HG03175 (cell line): ENCODE measurements around the gene PORCN.
A peak's percentile ranks its signal among the peaks of the same experiment; 100 is the strongest.

ENCODE experiments used
- ATAC-seq: cut with Tn5 transposase; IDR thresholded peaks from one replicate; pipeline ENCODE4 v1.9.1; 2021; ENCODE audit warnings: mild to moderate bottlenecking, moderate library complexity; ENCODE audit not compliant: unreplicated experiment

PORCN gene

DNA sequence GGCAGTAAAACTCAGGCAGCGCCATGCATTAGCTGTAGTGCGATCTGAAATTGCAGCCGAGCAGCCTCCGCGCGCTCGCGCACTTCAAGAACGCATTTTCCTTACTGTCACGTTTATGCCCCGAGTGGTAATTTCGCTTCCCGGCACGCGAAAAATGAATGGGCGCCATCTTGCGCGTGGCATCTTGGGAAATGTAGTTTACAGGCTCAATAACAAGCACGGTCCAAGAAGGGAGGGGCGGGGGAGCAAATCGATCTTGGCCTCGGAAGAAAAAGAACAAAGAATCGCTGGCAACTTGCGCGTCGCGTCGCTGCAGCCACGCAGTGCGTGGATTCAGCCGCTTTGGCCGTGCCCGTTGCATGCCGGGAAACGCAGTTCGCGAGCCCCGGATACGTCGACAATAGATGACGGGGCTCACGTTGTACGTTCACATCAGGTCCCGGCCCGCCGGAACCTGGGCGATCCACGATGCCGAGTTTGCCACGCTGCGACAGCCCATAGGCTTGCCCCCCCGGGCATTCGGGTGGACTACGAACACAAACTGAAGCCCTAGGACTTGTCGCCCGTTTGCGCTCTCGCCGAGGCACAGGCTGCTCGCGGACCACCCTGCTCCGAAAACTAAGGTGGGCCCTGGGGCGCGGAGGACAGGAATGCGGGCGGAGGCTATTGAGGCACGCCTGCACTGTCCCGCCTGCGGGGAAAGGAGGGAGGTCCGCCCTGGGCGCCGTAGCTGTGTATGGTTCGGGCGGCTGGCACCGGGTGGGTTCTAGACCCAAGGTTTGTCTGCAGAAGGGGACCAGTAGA, 32.8 kb upstream of the PORCN start, which contains the start of gene FTSJ1:
FTSJ1 (plus strand) TSS at position 426 of the 804 bp plus-strand sequence. CDS start 1,849 bp downstream, outside the sequence.
- peak; percentile 87 for ATAC-seq

- no peak for ATAC-seq
These were observed 31.9 kb upstream of the PORCN start for GRCh38 chrX:48476919-48477318.

DNA sequence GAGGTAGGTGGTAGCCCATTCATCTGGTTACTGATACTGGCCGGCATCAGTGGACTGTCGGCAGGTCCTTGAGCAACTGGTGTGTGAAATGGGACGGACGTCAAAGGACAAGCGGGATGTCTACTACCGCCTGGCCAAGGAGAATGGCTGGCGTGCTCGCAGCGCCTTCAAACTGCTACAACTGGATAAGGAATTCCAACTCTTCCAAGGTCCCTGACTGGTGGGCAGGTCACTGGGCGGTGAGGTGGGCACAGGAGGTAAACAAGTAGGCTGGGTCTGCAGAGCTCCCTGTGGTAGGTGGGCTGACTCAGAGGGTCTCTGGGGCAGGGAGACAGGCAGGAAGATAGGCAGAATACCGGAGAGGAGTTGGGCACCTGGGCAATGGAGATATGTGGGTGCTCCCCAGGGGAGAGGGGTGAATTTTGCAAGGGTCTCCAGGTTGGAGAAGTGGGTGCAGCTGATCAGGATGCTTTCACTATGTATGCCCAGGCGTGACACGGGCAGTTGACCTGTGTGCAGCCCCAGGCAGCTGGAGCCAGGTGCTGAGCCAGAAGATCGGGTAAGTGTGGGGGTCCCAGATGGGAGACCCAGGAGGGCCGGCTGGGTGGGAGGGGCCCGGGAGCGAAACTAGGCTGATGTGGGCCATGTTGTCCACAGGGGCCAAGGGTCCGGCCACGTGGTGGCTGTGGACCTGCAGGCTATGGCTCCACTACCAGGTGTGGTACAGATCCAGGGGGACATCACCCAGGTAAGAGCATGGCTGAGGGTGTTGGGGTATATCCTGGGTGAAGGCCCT, 30.6 kb upstream of the PORCN start:
- ATAC-seq: no peak

- ATAC-seq: no peak
These were observed 30.0 kb upstream of the PORCN start for GRCh38 chrX:48478806-48479205.

DNA sequence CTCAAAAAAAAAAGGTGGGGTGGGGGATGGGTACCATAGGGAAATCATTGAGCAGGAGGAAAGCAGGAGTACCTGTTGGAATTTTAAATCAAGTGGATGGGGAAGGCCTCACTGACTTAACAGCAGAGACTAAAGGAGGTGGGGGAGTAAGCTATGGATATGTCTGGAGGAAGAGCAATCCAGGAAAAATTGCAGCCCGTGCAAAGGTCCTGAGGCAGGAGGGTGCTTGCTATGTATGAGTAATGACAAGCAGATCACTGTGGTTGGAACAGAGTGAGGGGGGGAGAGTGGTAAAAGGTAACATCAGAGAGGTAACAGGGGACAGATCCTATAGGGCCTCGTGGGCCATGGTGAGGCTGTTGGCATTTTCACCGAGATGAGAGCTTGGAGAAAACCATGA, 28.6 kb upstream of the PORCN start:
- ATAC-seq: no peak

GRCh38 chrX:48480583-48480982, 28.2 kb upstream of the PORCN start:
- no peak for ATAC-seq

DNA sequence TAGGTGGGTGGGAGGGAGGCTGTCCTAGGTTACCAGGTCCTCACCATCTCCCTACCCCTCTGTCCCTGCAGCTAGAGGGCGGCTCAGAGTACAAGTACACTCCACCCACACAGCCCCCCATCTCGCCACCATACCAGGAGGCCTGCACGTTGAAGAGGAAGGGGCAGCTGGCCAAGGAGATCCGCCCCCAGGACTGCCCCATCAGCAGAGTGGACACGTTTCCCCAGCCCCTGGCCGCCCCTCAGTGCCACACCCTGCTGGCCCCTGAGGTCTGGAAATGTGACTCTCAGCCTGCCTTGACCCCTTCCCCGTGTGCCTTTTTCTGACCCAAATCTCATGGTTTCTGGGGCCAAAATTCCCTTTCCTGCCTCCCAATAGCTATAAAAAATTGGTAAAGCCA, 26.3 kb upstream of the PORCN start:
- ATAC-seq: no peak

GRCh38 chrX:48487362-48487798, 21.4 kb upstream of the PORCN start:
- no peak for ATAC-seq

DNA sequence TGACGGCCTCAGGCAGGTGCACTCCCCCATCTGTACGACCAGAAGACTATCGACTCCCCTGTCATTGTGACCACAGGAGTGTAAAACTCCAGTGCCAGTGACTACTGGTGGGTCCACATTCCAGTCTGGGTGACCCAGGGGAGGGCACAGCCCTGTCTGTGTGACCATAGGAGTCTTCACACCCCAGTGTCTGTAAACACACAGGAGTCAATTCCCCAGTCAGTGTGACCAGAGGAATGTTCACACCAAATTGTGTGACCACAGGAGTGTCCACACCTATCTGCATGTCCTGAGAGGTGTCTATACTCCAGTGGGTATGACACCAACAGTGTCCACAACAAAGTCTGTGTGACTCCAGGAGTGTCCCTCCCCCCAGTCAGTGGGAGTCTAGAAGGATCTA, 20.8 kb upstream of the PORCN start:
- no peak for ATAC-seq

- ATAC-seq: no peak
These were observed 19.5 kb upstream of the PORCN start for GRCh38 chrX:48489296-48489695.

- no peak for ATAC-seq
These were observed 18.9 kb upstream of the PORCN start for GRCh38 chrX:48489892-48490291.

- ATAC-seq: no peak
These were observed 18.1 kb upstream of the PORCN start for GRCh38 chrX:48490661-48491060.

- no peak for ATAC-seq
These were observed 17.0 kb upstream of the PORCN start for GRCh38 chrX:48491809-48492208.

GRCh38 chrX:48492293-48492910, 16.4 kb upstream of the PORCN start:
- no peak for ATAC-seq

- no peak for ATAC-seq
These were observed 14.9 kb upstream of the PORCN start for GRCh38 chrX:48493890-48494364.

- ATAC-seq: no peak
These were observed 12.1 kb upstream of the PORCN start for GRCh38 chrX:48496660-48497059.

- no peak for ATAC-seq
These were observed 10.9 kb upstream of the PORCN start for GRCh38 chrX:48497871-48498270.

DNA sequence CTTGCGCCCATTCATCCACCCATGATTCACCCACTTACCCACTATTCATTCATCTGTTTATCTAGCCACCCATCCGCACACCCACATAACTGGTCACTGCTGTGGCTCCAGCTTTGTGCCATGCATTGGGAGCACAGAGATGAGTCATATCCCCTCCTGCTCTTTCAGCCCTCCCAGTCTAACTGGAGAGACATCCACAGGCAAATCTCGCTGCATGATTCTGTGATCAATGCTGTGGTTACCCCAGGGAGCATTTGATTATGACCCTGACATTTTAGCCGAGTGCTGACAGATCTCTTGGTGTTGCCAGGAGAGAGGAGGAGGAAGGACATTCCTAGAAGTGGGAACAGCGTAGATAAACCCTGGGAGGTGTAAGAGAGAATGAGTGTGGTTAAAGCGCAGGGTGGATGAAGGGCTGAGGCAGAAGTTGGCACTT, 10.4 kb upstream of the PORCN start:
- no peak for ATAC-seq

DNA sequence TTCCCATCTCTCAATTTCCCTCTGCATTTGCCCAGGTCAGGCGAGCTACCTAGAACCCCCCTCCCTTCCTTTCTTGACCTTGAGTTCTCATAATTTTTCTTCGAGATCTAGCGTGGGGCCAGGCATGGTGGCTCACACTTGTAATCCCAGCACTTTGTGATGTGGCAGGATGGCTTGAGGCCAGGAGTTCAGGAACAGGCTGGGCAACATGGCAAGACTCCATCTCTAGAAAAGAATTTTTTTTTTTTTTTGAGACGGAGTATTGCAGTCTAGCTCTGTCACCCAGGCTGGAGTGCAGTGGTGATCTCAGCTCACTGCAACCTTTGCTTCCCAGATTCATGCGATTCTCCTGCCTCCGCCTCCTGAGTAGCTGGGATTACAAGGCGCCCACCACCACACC, 4.5 kb upstream of the PORCN start:
- no peak for ATAC-seq

DNA sequence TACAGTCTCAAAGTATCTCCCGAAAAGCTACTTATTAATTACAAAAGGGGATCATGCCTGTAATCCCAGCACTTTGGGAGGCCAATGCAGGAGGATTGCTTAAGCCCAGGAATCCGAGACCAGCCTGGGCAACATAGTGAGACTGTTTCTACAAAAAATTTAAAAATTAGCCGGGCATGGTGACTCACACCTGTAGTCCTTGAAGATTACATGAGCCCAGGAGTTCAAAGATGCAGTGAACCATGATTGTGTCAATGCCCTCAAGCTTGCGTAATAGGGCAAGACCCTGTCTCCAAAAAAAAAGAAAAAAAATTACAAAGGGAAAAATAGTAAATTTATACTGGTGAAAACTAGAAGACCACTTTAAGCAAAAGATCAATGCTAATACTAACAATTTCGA, 3.3 kb upstream of the PORCN start:
- ATAC-seq: no peak

GRCh38 chrX:48507246-48507645, 1.5 kb upstream of the PORCN start:
- no peak for ATAC-seq

- peak; percentile 19 for ATAC-seq
These were observed 426 bp downstream of the PORCN start for GRCh38 chrX:48509245-48509590.
